ENCODE data around the gene FLVCR1.

- peak; percentile 29 for TF ChIP-seq CTCF (conservative IDR thresholded peaks at IDR 0.05)
- TF ChIP-seq ZFX (IDR thresholded peaks at IDR 0.05): no peak
Observed at GRCh38 chr1:212915245-212916091, 57.4 kb downstream of the FLVCR1 start.
